ENCODE measurements around the gene EIF3F.

EIF3F gene

DNA sequence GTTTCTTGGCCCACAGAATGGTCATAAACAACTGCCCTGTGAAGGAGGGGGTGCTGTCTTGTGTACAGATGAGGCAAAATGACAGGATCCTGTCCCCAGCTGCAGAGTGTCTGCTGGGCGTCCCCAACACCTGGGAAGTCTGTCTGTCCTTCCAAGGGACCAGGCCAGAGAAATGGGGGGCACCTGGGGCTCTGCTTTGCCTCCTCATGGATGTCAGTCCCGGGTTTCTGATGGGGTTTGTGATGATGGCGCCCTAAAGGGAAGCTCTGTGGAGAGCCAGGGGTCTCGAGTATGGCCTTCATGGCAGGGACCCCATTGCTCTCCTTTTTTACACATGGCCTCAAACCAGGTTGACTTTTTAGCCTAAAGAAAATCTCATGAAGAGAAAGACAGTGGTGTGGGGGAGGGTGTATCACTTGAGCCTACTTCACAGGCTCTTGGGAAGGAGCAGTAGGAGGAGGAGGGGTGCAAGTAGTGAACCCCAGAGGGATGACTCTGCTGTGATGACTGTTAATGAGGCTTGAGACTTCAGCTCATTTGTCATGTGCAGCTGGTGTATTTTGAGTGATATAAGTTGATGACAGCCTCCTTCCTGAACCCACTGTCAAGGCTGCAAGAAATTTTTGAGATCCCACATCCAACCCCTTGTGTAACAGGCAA, 53.3 kb downstream of the EIF3F start:
- no peak for DNase-seq

- DNase-seq = no peak
Observed at GRCh38 chr11:8040921-8041285, 53.8 kb downstream of the EIF3F start.

DNA sequence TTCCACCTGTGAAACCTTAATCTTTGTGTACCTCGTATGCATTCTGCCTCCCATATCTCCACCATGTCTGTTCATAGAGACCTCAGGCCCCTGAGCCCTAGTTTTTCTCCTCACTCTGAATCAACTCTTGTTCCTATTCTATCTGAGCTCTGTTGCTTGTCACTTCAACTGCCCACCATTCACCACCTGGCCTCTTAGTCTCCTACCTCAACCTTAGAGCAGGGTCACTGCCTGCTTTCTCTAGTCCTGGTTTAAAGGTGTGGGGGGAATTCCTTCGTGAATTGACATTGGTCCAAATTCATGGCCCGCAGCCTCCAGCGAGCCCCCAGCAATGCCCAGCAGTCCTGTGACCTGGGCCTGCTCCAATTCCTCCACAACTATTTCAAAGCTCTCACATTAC, 54.4 kb downstream of the EIF3F start:
- DNase-seq = no peak

- DNase-seq = no peak
Observed at GRCh38 chr11:8043756-8044155, 56.6 kb downstream of the EIF3F start.

- DNase-seq = no peak
Observed at GRCh38 chr11:8045839-8046238, 58.7 kb downstream of the EIF3F start.

DNA sequence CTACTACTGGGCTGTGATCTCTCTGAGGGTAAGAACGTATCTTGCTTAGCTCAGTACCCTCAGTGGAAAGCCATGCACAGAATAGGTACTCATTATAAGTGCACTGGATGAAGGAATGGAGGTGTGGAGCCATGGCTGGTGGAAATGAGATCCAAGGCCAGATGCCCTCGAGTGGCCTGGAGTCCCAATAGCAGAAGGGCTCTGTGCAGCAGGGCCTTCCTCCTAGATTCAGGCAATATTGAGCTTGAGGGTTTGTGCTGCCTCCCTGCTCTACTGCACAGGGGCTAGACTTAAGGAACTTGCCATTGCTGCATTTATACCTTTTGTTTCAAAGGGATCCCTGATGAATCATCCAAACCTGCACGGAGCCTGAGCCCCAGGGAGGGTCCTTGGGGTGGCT, 60.2 kb downstream of the EIF3F start:
- DNase-seq = no peak

DNA sequence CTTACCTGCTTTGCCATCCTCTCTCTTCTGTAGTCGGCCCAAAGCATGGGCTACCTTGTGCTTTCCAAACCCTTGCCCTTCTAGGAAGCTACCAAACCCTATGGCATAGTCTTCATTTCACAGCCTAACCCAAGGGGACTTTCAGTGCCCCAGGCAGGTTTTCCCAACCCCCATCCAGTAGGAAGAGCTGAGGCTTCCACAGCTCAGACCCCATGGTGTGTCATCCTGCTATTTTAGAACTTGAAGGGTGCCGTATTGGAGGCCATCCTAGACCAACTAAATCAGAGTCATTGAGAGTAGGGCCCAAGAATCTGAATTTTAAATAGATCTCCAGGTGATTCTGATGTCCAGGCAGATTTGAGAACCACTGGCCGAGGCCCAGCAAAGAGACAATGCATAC, 61.9 kb downstream of the EIF3F start:
- DNase-seq = no peak

All from T-helper 2 cell (primary cell).